NB4 (cell line): ENCODE results near the gene ZNF23.

Experiments
- DNase-seq: peaks from one replicate; pipeline ENCODE4 v3.0.0; 2010; ENCODE audit warnings: low read depth
- H3K4me3 ChIP-seq: one replicate; pipeline ENCODE4 v1.5.1; 2011; ENCODE audit warnings: mild to moderate bottlenecking, low read depth, low read length, moderate library complexity
- MYC ChIP-seq: IDR thresholded peaks from 2 replicates; pipeline ENCODE4 v1.6.1; 2011; ENCODE audit warnings: low read depth, low read length
- POLR2A ChIP-seq: IDR thresholded peaks from 2 replicates; pipeline ENCODE4 v1.6.1; 2011; ENCODE audit warnings: mild to moderate bottlenecking; ENCODE audit not compliant: insufficient read length; ENCODE audit errors: extremely low read depth
- TF ChIP-seq, protein P1 (sequence below): IDR thresholded peaks from 2 replicates; pipeline ENCODE4 v1.6.1; 2011; ENCODE audit warnings: low read depth, low read length
- TF ChIP-seq, protein P2 (sequence below): IDR thresholded peaks from one replicate; pipeline ENCODE4 v1.5.1; 2012; ENCODE audit warnings: low read depth, low read length

Gene ZNF23

DNA sequence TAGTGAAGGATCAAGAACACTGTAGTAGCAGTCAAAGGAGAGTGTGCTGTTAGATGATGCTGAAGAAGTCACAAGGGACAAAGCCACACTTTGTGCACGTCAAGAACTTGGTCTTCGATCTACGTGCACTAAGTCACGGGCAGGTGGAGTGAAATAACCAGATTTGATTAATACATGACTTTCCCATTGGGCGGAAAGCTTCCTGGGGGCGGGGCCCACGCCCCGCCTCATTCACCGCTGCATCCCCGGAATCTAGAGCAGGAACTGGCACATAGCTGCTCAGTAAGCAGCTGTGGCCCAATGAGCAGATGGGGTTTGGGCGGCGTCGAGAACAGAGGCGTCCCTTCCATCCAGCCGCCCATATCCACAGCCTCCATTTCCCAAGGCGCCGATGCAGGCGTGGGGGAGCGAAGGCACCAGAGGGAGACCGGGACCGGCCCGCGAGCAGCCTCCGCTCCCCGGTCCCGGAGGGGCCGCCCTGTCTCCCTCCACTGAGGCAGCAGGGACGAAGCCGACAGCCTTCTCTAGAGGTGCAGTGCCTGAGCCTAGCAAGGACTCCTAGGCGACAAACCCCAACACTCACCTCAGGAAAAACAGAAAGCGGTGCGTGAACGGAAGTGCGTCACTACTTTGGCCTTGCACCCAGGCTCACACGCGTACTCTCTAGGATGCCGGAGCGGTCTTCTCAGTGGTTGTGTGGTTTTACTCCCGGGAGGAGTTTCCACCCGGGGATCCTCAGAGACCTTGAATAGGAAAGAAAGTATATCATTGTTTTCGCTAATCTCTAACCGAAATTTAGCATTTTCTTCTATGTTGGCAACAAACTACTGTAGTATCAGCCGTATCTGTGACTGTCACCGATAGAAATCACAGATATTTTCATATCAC, 22.2 kb upstream of the ZNF23 start:
- peak overlapping the region; percentile 79 for H3K4me3 ChIP-seq
- peak; percentile 88 for DNase-seq
- TF ChIP-seq POLR2A = no peak
- TF ChIP-seq, protein P1, sequence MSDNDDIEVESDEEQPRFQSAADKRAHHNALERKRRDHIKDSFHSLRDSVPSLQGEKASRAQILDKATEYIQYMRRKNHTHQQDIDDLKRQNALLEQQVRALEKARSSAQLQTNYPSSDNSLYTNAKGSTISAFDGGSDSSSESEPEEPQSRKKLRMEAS = peak; percentile 12; the same call in 1 of the 2 replicates

DNA sequence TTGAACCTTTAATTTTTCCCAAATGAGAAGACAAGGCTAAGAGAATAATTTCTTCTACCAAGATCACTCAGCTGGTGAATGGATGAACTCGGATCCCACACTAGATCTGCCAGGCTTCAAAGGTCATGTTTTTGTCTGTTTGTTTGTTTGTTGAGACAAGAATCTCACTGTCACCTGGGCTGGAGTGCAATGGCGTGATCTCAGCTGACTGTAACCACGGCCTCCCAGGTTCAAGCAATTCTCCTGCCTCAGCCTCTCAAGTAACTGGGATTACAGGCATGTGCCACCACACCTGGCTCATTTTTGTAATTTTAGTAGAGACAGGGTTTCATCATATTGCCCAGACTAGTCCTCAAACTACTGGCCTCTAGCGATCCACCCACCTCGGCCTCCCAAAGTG, 20.5 kb upstream of the ZNF23 start:
- H3K4me3 ChIP-seq = no peak overlapping the region
- no peak for DNase-seq
- TF ChIP-seq, protein P1 = no peak
- TF ChIP-seq, protein P2, sequence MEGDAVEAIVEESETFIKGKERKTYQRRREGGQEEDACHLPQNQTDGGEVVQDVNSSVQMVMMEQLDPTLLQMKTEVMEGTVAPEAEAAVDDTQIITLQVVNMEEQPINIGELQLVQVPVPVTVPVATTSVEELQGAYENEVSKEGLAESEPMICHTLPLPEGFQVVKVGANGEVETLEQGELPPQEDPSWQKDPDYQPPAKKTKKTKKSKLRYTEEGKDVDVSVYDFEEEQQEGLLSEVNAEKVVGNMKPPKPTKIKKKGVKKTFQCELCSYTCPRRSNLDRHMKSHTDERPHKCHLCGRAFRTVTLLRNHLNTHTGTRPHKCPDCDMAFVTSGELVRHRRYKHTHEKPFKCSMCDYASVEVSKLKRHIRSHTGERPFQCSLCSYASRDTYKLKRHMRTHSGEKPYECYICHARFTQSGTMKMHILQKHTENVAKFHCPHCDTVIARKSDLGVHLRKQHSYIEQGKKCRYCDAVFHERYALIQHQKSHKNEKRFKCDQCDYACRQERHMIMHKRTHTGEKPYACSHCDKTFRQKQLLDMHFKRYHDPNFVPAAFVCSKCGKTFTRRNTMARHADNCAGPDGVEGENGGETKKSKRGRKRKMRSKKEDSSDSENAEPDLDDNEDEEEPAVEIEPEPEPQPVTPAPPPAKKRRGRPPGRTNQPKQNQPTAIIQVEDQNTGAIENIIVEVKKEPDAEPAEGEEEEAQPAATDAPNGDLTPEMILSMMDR = no peak
- TF ChIP-seq POLR2A (no peak), MYC (no peak)

DNA sequence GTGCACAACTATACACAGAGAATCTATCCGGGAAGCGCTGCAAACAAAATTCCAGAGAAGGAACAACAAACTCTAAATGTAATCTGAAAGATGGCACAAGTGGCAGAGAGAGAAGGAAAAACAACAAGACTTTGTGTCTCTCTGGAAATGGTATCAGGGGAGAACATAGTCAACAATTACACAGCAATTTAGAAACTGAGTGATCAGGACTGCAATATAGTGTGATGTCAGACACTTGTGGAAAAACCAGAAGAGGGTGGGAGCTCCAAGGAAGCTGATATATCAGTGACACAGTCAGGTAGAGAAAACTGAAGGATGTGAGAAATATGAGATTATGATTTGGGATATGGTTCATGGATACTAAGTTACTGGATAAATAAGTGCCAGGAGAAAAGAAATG, 18.9 kb upstream of the ZNF23 start:
- no peak overlapping the region for H3K4me3 ChIP-seq
- no peak for DNase-seq
- TF ChIP-seq MYC = no peak
- no peak for TF ChIP-seq POLR2A
- TF ChIP-seq, protein P1 = no peak
- TF ChIP-seq, protein P2 = no peak

DNA sequence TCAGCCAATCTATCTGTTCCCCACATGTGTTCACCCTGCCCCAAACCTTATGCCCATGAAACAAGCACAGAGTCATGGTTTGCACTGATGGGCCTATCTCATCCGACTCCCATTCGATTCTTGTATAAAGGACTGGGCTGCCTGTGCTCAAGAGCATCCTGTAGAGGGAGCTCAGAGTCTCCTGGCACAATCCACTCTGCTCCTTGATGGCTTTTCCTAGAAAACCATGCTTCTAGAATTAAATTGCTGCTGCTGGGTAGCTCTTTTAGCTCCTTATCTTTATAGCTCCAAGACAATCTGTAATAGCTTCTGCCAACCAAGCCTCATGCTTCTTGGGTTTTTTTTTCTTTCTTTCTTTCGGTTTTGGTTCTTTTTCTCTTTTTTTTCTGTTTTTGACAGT, 17.4 kb upstream of the ZNF23 start:
- H3K4me3 ChIP-seq = no peak overlapping the region
- peak; percentile 50 for DNase-seq
- TF ChIP-seq, protein P1 = no peak
- TF ChIP-seq MYC = no peak
- TF ChIP-seq POLR2A = no peak
- TF ChIP-seq, protein P2 = peak; percentile 75

DNA sequence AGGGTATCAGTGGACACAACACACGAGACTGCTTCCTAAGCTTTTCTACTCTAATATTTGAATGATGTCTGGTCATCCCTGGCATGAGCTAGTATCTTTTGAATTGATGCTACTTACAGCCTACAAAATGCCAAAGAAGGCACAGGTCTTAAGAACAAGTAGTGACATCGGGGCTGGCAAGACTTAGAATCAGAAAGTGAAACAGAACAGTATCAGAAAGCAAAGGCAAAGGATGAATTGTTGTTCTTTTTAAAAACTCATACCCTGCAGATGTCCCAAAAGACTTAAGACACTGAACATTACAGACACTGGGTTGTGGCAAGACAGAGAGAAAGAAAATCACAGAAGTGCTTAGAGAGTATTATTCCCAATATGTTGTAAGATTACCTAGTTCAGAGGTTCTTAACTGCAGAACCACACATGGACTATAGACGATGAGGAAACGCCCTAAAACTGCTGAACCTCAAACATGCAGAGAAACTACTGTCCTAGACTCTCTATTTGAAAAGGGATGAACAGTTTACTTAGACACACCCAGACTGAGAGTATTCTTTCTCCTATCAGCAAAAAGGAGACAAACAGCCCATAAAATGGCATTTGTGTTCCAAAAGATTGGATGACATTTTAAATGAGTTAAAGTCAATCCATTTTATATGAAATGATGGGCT, 14.5 kb upstream of the ZNF23 start:
- DNase-seq = no peak
- TF ChIP-seq, protein P2 = no peak
- TF ChIP-seq MYC (no peak), POLR2A (no peak)
- TF ChIP-seq, protein P1 = no peak
- no peak overlapping the region for H3K4me3 ChIP-seq

DNA sequence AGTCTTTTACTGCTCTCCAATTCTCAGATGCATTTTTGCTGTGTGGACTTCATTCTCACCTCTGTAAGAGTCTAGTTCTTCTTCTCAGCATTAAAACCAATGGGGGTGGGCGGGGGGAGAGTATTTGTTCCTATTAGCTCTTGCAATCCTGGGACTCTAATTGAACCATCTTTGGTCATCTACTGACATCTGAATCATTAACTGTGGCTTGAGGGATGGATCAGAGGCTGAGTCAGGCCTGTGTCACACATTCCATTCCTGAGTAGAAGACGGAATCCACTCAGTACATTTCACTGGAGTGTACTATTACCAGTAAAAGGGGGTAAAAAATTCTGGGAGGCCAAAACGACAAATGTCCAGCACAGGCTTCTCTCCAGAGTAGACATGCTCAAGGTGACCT, 12.8 kb upstream of the ZNF23 start:
- TF ChIP-seq, protein P2 = no peak
- TF ChIP-seq POLR2A = no peak
- TF ChIP-seq MYC = no peak
- TF ChIP-seq, protein P1 = no peak
- H3K4me3 ChIP-seq = no peak overlapping the region
- DNase-seq = no peak
